Brain microvascular endothelial cell (primary cell): ENCODE data around the gene KIAA0825.
"Not testable (repeated sequence)": the region's sequence is repeated elsewhere in the genome, so short reads cannot be mapped to it uniquely, and the experiment has no call there.

Experiments used
- DNase-seq: peaks from one replicate; pipeline ENCODE4 v3.0.0-alpha.2; 2020
- H3K27ac ChIP-seq: fragments of 250-450 bp; sonication (Bioruptor Pico); 2 replicates; pipeline ENCODE4 v1.5.1; 2020; ENCODE audit warnings: mild to moderate bottlenecking, moderate library complexity
- H3K27me3 ChIP-seq: fragments of 250-450 bp; sonication (Bioruptor Pico); replicated peaks from 2 replicates; pipeline ENCODE4 v1.5.1; 2020; ENCODE audit warnings: mild to moderate bottlenecking
- H3K36me3 ChIP-seq: fragments of 250-450 bp; sonication (Bioruptor Pico); replicated peaks from 2 replicates; pipeline ENCODE4 v1.5.1; 2020; ENCODE audit warnings: mild to moderate bottlenecking
- H3K4me3 ChIP-seq: 2 replicates; pipeline ENCODE4 v1.5.1; 2011; ENCODE audit warnings: low read depth, mild to moderate bottlenecking, control low read depth, low read length, moderate library complexity
- in situ Hi-C: cut with HindIII; loops from 2 replicates; pipeline ENCODE4 v1.10.0; 2017; ENCODE audit warnings: low sequenced_read_pairs, low pct_ligation_motif_present
- TF ChIP-seq, protein P1 (sequence below): IDR thresholded peaks from 2 replicates; pipeline ENCODE4 v1.5.1; 2011; ENCODE audit warnings: low read depth, mild to moderate bottlenecking, moderate library complexity, low read length, control low read depth, inconsistent platforms; ENCODE audit errors: missing control alignments

Gene KIAA0825

DNA sequence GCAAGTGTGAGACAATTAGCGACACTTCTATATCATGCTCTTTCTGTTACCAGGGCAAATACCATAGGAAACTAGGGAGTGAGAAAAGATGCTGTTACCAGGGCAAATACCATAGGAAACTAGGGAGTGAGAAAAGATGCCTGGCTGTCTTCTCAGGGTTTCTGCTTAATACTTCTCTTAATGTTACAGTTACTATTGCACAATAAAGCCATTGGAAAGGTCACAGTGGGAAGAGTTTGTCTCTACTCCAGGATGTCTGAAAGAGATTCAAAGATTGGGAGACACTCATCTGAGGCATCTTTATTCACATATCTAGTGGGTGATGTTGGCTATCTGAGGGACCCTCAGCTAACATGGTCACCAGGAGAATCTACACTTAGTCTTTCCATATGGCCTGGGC lies 445.3 kb downstream of the KIAA0825 start:
- in situ Hi-C loops = no loop called here
- Histone ChIP-seq H3K36me3 (no peaks in the 10 kb centered on the region), H3K27me3 (no peaks in the 10 kb centered on the region), H3K4me3 (no peak overlapping the region), H3K27ac (no peak overlapping the region)
- no peak for DNase-seq
- TF ChIP-seq, protein P1, sequence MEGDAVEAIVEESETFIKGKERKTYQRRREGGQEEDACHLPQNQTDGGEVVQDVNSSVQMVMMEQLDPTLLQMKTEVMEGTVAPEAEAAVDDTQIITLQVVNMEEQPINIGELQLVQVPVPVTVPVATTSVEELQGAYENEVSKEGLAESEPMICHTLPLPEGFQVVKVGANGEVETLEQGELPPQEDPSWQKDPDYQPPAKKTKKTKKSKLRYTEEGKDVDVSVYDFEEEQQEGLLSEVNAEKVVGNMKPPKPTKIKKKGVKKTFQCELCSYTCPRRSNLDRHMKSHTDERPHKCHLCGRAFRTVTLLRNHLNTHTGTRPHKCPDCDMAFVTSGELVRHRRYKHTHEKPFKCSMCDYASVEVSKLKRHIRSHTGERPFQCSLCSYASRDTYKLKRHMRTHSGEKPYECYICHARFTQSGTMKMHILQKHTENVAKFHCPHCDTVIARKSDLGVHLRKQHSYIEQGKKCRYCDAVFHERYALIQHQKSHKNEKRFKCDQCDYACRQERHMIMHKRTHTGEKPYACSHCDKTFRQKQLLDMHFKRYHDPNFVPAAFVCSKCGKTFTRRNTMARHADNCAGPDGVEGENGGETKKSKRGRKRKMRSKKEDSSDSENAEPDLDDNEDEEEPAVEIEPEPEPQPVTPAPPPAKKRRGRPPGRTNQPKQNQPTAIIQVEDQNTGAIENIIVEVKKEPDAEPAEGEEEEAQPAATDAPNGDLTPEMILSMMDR = no peak

DNA sequence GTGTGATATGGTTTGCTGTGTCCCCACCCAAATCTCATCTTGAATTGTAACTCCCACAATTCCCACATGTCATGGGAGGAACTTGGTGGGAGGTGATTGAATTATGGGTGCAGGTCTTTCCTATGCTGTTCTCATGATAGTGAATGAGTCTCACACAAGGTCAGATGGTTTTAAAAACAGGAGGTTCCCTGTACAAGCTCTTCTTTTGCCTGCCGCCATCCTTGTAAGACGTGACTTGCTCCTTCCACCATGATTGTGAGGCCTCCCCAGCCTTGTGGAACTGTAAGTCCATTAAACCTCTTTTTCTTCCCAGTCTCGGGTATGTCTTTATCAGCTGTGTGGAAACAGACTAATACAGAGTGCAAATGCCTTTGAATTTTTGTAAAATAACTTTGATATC lies 447.3 kb downstream of the KIAA0825 start:
- H3K27ac ChIP-seq, in situ Hi-C loops, H3K4me3 ChIP-seq, H3K27me3 ChIP-seq, DNase-seq, H3K36me3 ChIP-seq: not testable (repeated sequence)

GRCh38 chr5:94170158-94170557 lies 448.2 kb downstream of the KIAA0825 start:
- H3K27me3 ChIP-seq, in situ Hi-C loops, H3K27ac ChIP-seq, H3K4me3 ChIP-seq, DNase-seq, H3K36me3 ChIP-seq: not testable (repeated sequence)

DNA sequence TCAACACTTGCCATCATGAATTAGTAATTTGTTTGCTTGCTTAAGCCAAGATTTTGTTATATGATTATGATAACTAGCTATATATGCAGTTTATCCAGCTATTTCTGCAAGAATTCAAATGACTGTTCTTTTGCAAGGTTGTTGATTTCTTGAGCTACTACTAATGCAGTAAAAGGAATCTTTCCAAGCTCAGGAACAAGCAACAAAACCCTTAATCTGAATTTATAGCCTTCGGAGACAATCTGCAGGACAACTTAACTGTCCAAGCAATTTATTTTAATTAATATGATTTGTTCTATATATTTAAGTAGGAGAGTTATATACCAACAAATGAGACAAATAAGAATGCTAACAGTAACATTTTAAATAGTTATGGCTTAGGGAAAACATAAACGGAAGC lies 450.3 kb downstream of the KIAA0825 start:
- Histone ChIP-seq H3K27ac (no peak overlapping the region), H3K36me3 (no peaks in the 10 kb centered on the region), H3K4me3 (no peak overlapping the region), H3K27me3 (no peaks in the 10 kb centered on the region)
- TF ChIP-seq, protein P1 = no peak
- no peak for DNase-seq
- in situ Hi-C loops = no loop called here

DNA sequence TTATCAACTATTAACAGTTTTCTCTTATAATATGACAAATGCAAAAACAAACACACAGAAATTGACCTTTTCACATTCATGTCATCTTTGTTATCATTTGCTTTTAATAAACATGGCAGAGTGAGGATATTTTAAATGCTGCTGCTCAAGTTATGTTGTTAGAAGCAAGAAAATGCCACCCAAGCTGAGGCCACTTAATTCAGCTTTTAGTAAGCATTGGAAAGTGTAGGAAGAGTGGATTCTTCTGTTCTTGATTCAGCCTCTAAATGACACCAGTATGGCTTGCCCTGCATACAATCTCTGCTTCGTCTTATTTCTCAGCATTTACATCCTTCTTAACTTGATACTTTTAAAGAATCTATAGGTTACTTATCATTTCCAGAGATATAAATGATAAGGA lies 456.6 kb downstream of the KIAA0825 start:
- no peak for DNase-seq
- H3K4me3 ChIP-seq = no peak overlapping the region
- no peak overlapping the region for H3K27ac ChIP-seq
- TF ChIP-seq, protein P1 = no peak
- H3K36me3 ChIP-seq = no peaks in the 10 kb centered on the region
- in situ Hi-C loops = no loop called here
- no peaks in the 10 kb centered on the region for H3K27me3 ChIP-seq

- H3K36me3 ChIP-seq = no peaks in the 10 kb centered on the region
- H3K4me3 ChIP-seq = no peak overlapping the region
- no peaks in the 10 kb centered on the region for H3K27me3 ChIP-seq
- in situ Hi-C loops = no loop called here
- H3K27ac ChIP-seq = no peak overlapping the region
- TF ChIP-seq, protein P1 = no peak
- no peak for DNase-seq
Measured at GRCh38 chr5:94159144-94159543, 459.3 kb downstream of the KIAA0825 start.

DNA sequence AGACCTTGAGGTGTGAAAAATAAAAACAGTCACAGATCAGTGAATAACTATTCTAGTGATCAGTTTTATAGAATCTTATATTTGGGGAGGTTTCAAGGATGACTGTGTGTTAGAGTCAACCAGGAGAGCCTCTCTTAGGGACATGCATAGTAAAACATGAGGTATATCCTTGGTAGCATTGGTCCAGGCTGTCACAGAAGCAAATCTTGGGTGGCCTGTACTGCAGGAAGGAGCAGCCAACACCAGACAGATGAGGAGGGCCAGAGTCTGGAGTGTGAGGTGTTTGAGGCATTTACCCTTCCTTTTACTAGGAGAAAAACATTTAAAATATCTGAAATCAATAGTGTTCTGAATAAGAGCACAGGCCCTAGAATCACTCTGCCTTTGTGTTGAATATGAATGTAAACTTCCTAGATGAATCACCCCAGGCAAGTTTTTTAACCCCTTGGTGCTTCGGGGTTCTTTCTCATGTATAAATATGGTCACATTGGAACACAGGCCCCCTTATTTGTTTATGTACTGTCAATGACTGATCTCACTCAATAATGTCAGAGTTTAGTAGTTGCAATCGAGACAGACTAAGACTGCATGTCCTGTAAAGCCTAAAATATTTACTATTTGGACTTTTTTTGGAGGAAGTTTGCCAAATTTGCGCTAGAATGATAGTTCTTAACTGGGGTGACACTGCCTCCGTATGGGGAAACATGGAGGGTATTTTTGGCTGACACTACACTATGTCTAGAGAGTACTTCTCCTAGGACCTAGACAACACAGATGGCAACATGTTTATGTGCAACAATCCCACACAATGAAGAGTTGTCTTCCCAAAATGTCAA lies 460.5 kb downstream of the KIAA0825 start:
- no peak for DNase-seq
- TF ChIP-seq, protein P1 = no peak
- Histone ChIP-seq H3K27me3 (no peaks in the 10 kb centered on the region), H3K27ac (no peak overlapping the region), H3K4me3 (no peak overlapping the region), H3K36me3 (no peaks in the 10 kb centered on the region)
- in situ Hi-C loops = no loop called here
